ENCODE results near the gene FIG4.

The FIG4 gene

GRCh38 chr6:109815054-109815453 is 124.0 kb downstream of the FIG4 start:
- Histone ChIP-seq H3K9me3 (ENCODE audit: insufficient read depth, low read depth, low read length) (no peaks in the 10 kb centered on the region), H3K27me3 (ENCODE audit: insufficient read depth, low read length) (no peaks in the 10 kb centered on the region), H2AK5ac (ENCODE audit: low read length) (no peak overlapping the region), H3K36me3 (ENCODE audit: control insufficient read depth in 1 of 2, insufficient read depth in 2 of 2, low read length in 2 of 2) (no peaks in the 10 kb centered on the region), H3K4me1 (ENCODE audit: control insufficient read depth in 1 of 2, insufficient read depth in 2 of 2, low read length in 2 of 2) (no peaks in the 10 kb centered on the region), H3K23ac (ENCODE audit: low read length) (no peak overlapping the region), H2AFZ (ENCODE audit: insufficient read depth, low read length, poor library complexity) (no peak overlapping the region), H4K91ac (ENCODE audit: low read depth, low read length) (no peak overlapping the region), H4K8ac (ENCODE audit: low read depth, low read length) (no peak overlapping the region), H3K4ac (ENCODE audit: low read depth, low read length) (no peak overlapping the region), H3K4me3 (ENCODE audit: low read depth, low read length) (no peak overlapping the region), H3K79me1 (ENCODE audit: low read length) (no peaks in the 10 kb centered on the region), H2BK5ac (ENCODE audit: low read depth, low read length, poor library complexity) (no peak overlapping the region), H3K27ac (ENCODE audit: low read depth, low read length) (no peak overlapping the region), H3K18ac (ENCODE audit: low read length) (no peak overlapping the region), H3K9ac (ENCODE audit: low read length) (no peak overlapping the region), H2BK120ac (ENCODE audit: insufficient read depth, low read length, poor library complexity) (no peak overlapping the region), H4K12ac (ENCODE audit: low read depth, low read length) (no peak overlapping the region), H3K14ac (ENCODE audit: low read length) (no peak overlapping the region), H3K79me2 (ENCODE audit: control insufficient read depth, insufficient read depth, low read length, poor library complexity) (no peaks in the 10 kb centered on the region), H2BK12ac (ENCODE audit: low read length) (no peak overlapping the region), H3K4me2 (ENCODE audit: low read length) (no peak overlapping the region)
- DNase-seq: no peak
- no CpG with 5 or more reads among the region's 4 CpGs for WGBS (ENCODE audit: extremely low coverage, insufficient coverage, insufficient read length)

- H3K36me3 ChIP-seq (ENCODE audit: control insufficient read depth in 1 of 2, insufficient read depth in 2 of 2, low read length in 2 of 2): no peaks in the 10 kb centered on the region
- H4K8ac ChIP-seq (ENCODE audit: low read depth, low read length): no peak overlapping the region
- no peaks in the 10 kb centered on the region for H3K4me1 ChIP-seq (ENCODE audit: control insufficient read depth in 1 of 2, insufficient read depth in 2 of 2, low read length in 2 of 2)
- no peaks in the 10 kb centered on the region for H3K27me3 ChIP-seq (ENCODE audit: insufficient read depth, low read length)
- no peak overlapping the region for H4K91ac ChIP-seq (ENCODE audit: low read depth, low read length)
- no peak overlapping the region for H3K9ac ChIP-seq (ENCODE audit: low read length)
- no peak for DNase-seq
- no peak overlapping the region for H3K27ac ChIP-seq (ENCODE audit: low read depth, low read length)
- no peak overlapping the region for H3K18ac ChIP-seq (ENCODE audit: low read length)
- no peaks in the 10 kb centered on the region for H3K9me3 ChIP-seq (ENCODE audit: insufficient read depth, low read depth, low read length)
- no peak overlapping the region for H3K23ac ChIP-seq (ENCODE audit: low read length)
- H2AK5ac ChIP-seq (ENCODE audit: low read length): no peak overlapping the region
- no peak overlapping the region for H3K4me2 ChIP-seq (ENCODE audit: low read length)
- H2BK120ac ChIP-seq (ENCODE audit: insufficient read depth, low read length, poor library complexity): no peak overlapping the region
- H2BK12ac ChIP-seq (ENCODE audit: low read length): no peak overlapping the region
- no peaks in the 10 kb centered on the region for H3K79me1 ChIP-seq (ENCODE audit: low read length)
- no peak overlapping the region for H2BK5ac ChIP-seq (ENCODE audit: low read depth, low read length, poor library complexity)
- H3K14ac ChIP-seq (ENCODE audit: low read length): no peak overlapping the region
- no peak overlapping the region for H3K4ac ChIP-seq (ENCODE audit: low read depth, low read length)
- no CpG with 5 or more reads among the region's 14 CpGs for WGBS (ENCODE audit: extremely low coverage, insufficient coverage, insufficient read length)
- H3K4me3 ChIP-seq (ENCODE audit: low read depth, low read length): no peak overlapping the region
- no peaks in the 10 kb centered on the region for H3K79me2 ChIP-seq (ENCODE audit: control insufficient read depth, insufficient read depth, low read length, poor library complexity)
- H4K12ac ChIP-seq (ENCODE audit: low read depth, low read length): no peak overlapping the region
- no peak overlapping the region for H2AFZ ChIP-seq (ENCODE audit: insufficient read depth, low read length, poor library complexity)
Observed at GRCh38 chr6:109816452-109817374, 125.6 kb downstream of the FIG4 start.

- WGBS (ENCODE audit: extremely low coverage, insufficient coverage, insufficient read length): no CpG with 5 or more reads among the region's 4 CpGs
Observed at GRCh38 chr6:109820706-109821350, 129.7 kb downstream of the FIG4 start.

GRCh38 chr6:109821428-109821827 is 130.3 kb downstream of the FIG4 start:
- Histone ChIP-seq H2AK5ac (ENCODE audit: low read length) (no peak overlapping the region), H3K9ac (ENCODE audit: low read length) (no peak overlapping the region), H3K23ac (ENCODE audit: low read length) (no peak overlapping the region), H3K4me1 (ENCODE audit: control insufficient read depth in 1 of 2, insufficient read depth in 2 of 2, low read length in 2 of 2) (no peaks in the 10 kb centered on the region), H3K14ac (ENCODE audit: low read length) (no peak overlapping the region), H4K8ac (ENCODE audit: low read depth, low read length) (no peak overlapping the region), H3K4ac (ENCODE audit: low read depth, low read length) (no peak overlapping the region), H3K27ac (ENCODE audit: low read depth, low read length) (no peak overlapping the region), H3K79me2 (ENCODE audit: control insufficient read depth, insufficient read depth, low read length, poor library complexity) (no peaks in the 10 kb centered on the region), H2BK12ac (ENCODE audit: low read length) (no peak overlapping the region), H3K4me3 (ENCODE audit: low read depth, low read length) (no peak overlapping the region), H3K4me2 (ENCODE audit: low read length) (no peak overlapping the region), H3K18ac (ENCODE audit: low read length) (no peak overlapping the region), H3K27me3 (ENCODE audit: insufficient read depth, low read length) (no peaks in the 10 kb centered on the region), H2BK120ac (ENCODE audit: insufficient read depth, low read length, poor library complexity) (no peak overlapping the region), H2AFZ (ENCODE audit: insufficient read depth, low read length, poor library complexity) (no peak overlapping the region), H3K9me3 (ENCODE audit: insufficient read depth, low read depth, low read length) (no peaks in the 10 kb centered on the region), H4K12ac (ENCODE audit: low read depth, low read length) (no peak overlapping the region), H4K91ac (ENCODE audit: low read depth, low read length) (no peak overlapping the region), H2BK5ac (ENCODE audit: low read depth, low read length, poor library complexity) (no peak overlapping the region), H3K36me3 (ENCODE audit: control insufficient read depth in 1 of 2, insufficient read depth in 2 of 2, low read length in 2 of 2) (no peaks in the 10 kb centered on the region), H3K79me1 (ENCODE audit: low read length) (no peaks in the 10 kb centered on the region)
- DNase-seq: no peak
- no CpG with 5 or more reads among the region's 2 CpGs for WGBS (ENCODE audit: extremely low coverage, insufficient coverage, insufficient read length)

More at GRCh38 chr6:109820706-109821350, 129.7 kb downstream of the FIG4 start:
- Histone ChIP-seq H3K18ac (ENCODE audit: low read length) (no peak overlapping the region), H3K9me3 (ENCODE audit: insufficient read depth, low read depth, low read length) (no peaks in the 10 kb centered on the region), H2BK5ac (ENCODE audit: low read depth, low read length, poor library complexity) (no peak overlapping the region), H4K91ac (ENCODE audit: low read depth, low read length) (no peak overlapping the region), H3K14ac (ENCODE audit: low read length) (no peak overlapping the region), H3K4me2 (ENCODE audit: low read length) (no peak overlapping the region), H2AFZ (ENCODE audit: insufficient read depth, low read length, poor library complexity) (no peak overlapping the region), H3K36me3 (ENCODE audit: control insufficient read depth in 1 of 2, insufficient read depth in 2 of 2, low read length in 2 of 2) (no peaks in the 10 kb centered on the region), H3K4ac (ENCODE audit: low read depth, low read length) (no peak overlapping the region), H4K12ac (ENCODE audit: low read depth, low read length) (no peak overlapping the region), H3K4me3 (ENCODE audit: low read depth, low read length) (no peak overlapping the region), H2BK12ac (ENCODE audit: low read length) (no peak overlapping the region), H3K27me3 (ENCODE audit: insufficient read depth, low read length) (no peaks in the 10 kb centered on the region), H4K8ac (ENCODE audit: low read depth, low read length) (no peak overlapping the region), H2AK5ac (ENCODE audit: low read length) (no peak overlapping the region), H3K79me2 (ENCODE audit: control insufficient read depth, insufficient read depth, low read length, poor library complexity) (no peaks in the 10 kb centered on the region), H3K27ac (ENCODE audit: low read depth, low read length) (no peak overlapping the region), H3K9ac (ENCODE audit: low read length) (no peak overlapping the region), H3K79me1 (ENCODE audit: low read length) (no peaks in the 10 kb centered on the region), H3K23ac (ENCODE audit: low read length) (no peak overlapping the region), H2BK120ac (ENCODE audit: insufficient read depth, low read length, poor library complexity) (no peak overlapping the region), H3K4me1 (ENCODE audit: control insufficient read depth in 1 of 2, insufficient read depth in 2 of 2, low read length in 2 of 2) (no peaks in the 10 kb centered on the region)
- no peak for DNase-seq
